Thyroid gland (tissue), 4 donors: ENCODE measurements around the gene CCT3.

Experiments used
- CTCF ChIP-seq, 6 experiments: fragments of 200-600 bp in 3 of 6; fragments of 450-650 bp in 3 of 6; sonication (generic) in 3 of 6; IDR thresholded peaks; one replicate each; pipeline ENCODE4 v1.5.1; 2016 to 2019; ENCODE audit warnings: antibody characterized with exemption in 6 of 6, mild to moderate bottlenecking in 2 of 6, inconsistent platforms in 1 of 6, moderate library complexity in 1 of 6
- POLR2A ChIP-seq, 2 donors: fragments of 450-650 bp; IDR thresholded peaks; one replicate each; pipeline ENCODE4 v1.6.1; 2017; ENCODE audit warnings: antibody characterized with exemption in 2 of 2, mild to moderate bottlenecking in 2 of 2, moderate library complexity in 1 of 2

GRCh38 chr1:156276966-156277381, 61.1 kb downstream of the CCT3 start:
- TF ChIP-seq CTCF (IDR thresholded peaks at IDR 0.05) (no peak), POLR2A (IDR thresholded peaks at IDR 0.05) (no peak)
